Measurements from ENCODE around the gene LAMA3.

Gene LAMA3

GRCh38 chr18:23885750-23886149 lies 196.5 kb downstream of the LAMA3 start:
- Histone ChIP-seq H3K9ac (ENCODE audit: low read depth, low read length, poor library complexity, severe bottlenecking) (no peak overlapping the region), H2AFZ (ENCODE audit: low read length) (no peak overlapping the region), H3K79me2 (ENCODE audit: insufficient read depth, low read length) (no peaks in the 10 kb centered on the region), H3F3A (ENCODE audit: low read depth) (no peaks in the 10 kb centered on the region), H4K20me1 (ENCODE audit: insufficient read depth, low read length, poor library complexity, severe bottlenecking) (no peaks in the 10 kb centered on the region), H3K4me2 (ENCODE audit: low read depth, low read length, poor library complexity, severe bottlenecking) (peak overlapping the region; percentile 15), H3K4me3 (ENCODE audit: low read length, poor library complexity, severe bottlenecking) (no peak overlapping the region), H3K9me3 (ENCODE audit: insufficient read depth, low read depth, low read length) (peaks cover 3% of the 10 kb centered on the region; the same call in 1 of the 2 replicates), H3K4me1 (ENCODE audit: insufficient read depth, low read length, poor library complexity, severe bottlenecking) (peaks cover 6% of the 10 kb centered on the region), H3K9me2 (replicated peaks; ENCODE audit: low read depth, low read length) (no peaks in the 10 kb centered on the region), H3K36me3 (ENCODE audit: insufficient read depth, low read length) (no peaks in the 10 kb centered on the region), H3K27me3 (ENCODE audit: insufficient read depth, low read length, poor library complexity, severe bottlenecking) (no peaks in the 10 kb centered on the region)
- TF ChIP-seq EZH2phosphoT487 (IDR thresholded peaks at IDR 0.05; ENCODE audit: borderline replicate concordance) (no peak), CTCF (conservative IDR thresholded peaks at IDR 0.05; ENCODE audit: low read length) (no peak)

- H3K79me2 ChIP-seq (ENCODE audit: insufficient read depth, low read length): no peaks in the 10 kb centered on the region
- peaks cover 3% of the 10 kb centered on the region; the same call in 1 of the 2 replicates for H3K9me3 ChIP-seq (ENCODE audit: insufficient read depth, low read depth, low read length)
- H3K36me3 ChIP-seq (ENCODE audit: insufficient read depth, low read length): no peaks in the 10 kb centered on the region
- TF ChIP-seq CTCF (conservative IDR thresholded peaks at IDR 0.05; ENCODE audit: low read length) (no peak), EZH2phosphoT487 (IDR thresholded peaks at IDR 0.05; ENCODE audit: borderline replicate concordance) (no peak)
- peak overlapping the region; percentile 1; the same call in 1 of the 2 replicates for H2AFZ ChIP-seq (ENCODE audit: low read length)
- no peaks in the 10 kb centered on the region for H4K20me1 ChIP-seq (ENCODE audit: insufficient read depth, low read length, poor library complexity, severe bottlenecking)
- H3K4me2 ChIP-seq (ENCODE audit: low read depth, low read length, poor library complexity, severe bottlenecking): no peak overlapping the region
- no peaks in the 10 kb centered on the region for H3F3A ChIP-seq (ENCODE audit: low read depth)
- H3K9me2 ChIP-seq (replicated peaks; ENCODE audit: low read depth, low read length): no peaks in the 10 kb centered on the region
- peaks cover 6% of the 10 kb centered on the region for H3K4me1 ChIP-seq (ENCODE audit: insufficient read depth, low read length, poor library complexity, severe bottlenecking)
- H3K9ac ChIP-seq (ENCODE audit: low read depth, low read length, poor library complexity, severe bottlenecking): no peak overlapping the region
- no peaks in the 10 kb centered on the region for H3K27me3 ChIP-seq (ENCODE audit: insufficient read depth, low read length, poor library complexity, severe bottlenecking)
- H3K4me3 ChIP-seq (ENCODE audit: low read length, poor library complexity, severe bottlenecking): no peak overlapping the region
These were observed 197.8 kb downstream of the LAMA3 start for GRCh38 chr18:23887035-23887434.

GRCh38 chr18:23887493-23887892 lies 198.2 kb downstream of the LAMA3 start:
- no peaks in the 10 kb centered on the region for H3K79me2 ChIP-seq (ENCODE audit: insufficient read depth, low read length)
- peaks cover 6% of the 10 kb centered on the region for H3K4me1 ChIP-seq (ENCODE audit: insufficient read depth, low read length, poor library complexity, severe bottlenecking)
- no peak overlapping the region for H2AFZ ChIP-seq (ENCODE audit: low read length)
- no peaks in the 10 kb centered on the region for H3K27me3 ChIP-seq (ENCODE audit: insufficient read depth, low read length, poor library complexity, severe bottlenecking)
- H4K20me1 ChIP-seq (ENCODE audit: insufficient read depth, low read length, poor library complexity, severe bottlenecking): no peaks in the 10 kb centered on the region
- TF ChIP-seq EZH2phosphoT487 (IDR thresholded peaks at IDR 0.05; ENCODE audit: borderline replicate concordance) (no peak), CTCF (conservative IDR thresholded peaks at IDR 0.05; ENCODE audit: low read length) (no peak)
- no peaks in the 10 kb centered on the region for H3K36me3 ChIP-seq (ENCODE audit: insufficient read depth, low read length)
- no peaks in the 10 kb centered on the region for H3K9me2 ChIP-seq (replicated peaks; ENCODE audit: low read depth, low read length)
- no peak overlapping the region for H3K4me3 ChIP-seq (ENCODE audit: low read length, poor library complexity, severe bottlenecking)
- H3K4me2 ChIP-seq (ENCODE audit: low read depth, low read length, poor library complexity, severe bottlenecking): no peak overlapping the region
- no peaks in the 10 kb centered on the region for H3F3A ChIP-seq (ENCODE audit: low read depth)
- H3K9me3 ChIP-seq (ENCODE audit: insufficient read depth, low read depth, low read length): peaks cover 3% of the 10 kb centered on the region; the same call in 1 of the 2 replicates
- H3K9ac ChIP-seq (ENCODE audit: low read depth, low read length, poor library complexity, severe bottlenecking): no peak overlapping the region

Data from Loucy (cell line).